Activated CD4-positive, CD25-positive, alpha-beta regulatory T cell treated with anti-CD3 and anti-CD28 coated beads, Interleukin-2, amount 50 U/mL, for 72 hours (primary cell): ENCODE data around the gene ISYNA1.
A peak's percentile ranks its signal among the peaks of the same experiment; 100 is the strongest.

Experiments used
- DNase-seq: peaks from one replicate; pipeline ENCODE4 v3.0.0; 2021

Gene ISYNA1

DNA sequence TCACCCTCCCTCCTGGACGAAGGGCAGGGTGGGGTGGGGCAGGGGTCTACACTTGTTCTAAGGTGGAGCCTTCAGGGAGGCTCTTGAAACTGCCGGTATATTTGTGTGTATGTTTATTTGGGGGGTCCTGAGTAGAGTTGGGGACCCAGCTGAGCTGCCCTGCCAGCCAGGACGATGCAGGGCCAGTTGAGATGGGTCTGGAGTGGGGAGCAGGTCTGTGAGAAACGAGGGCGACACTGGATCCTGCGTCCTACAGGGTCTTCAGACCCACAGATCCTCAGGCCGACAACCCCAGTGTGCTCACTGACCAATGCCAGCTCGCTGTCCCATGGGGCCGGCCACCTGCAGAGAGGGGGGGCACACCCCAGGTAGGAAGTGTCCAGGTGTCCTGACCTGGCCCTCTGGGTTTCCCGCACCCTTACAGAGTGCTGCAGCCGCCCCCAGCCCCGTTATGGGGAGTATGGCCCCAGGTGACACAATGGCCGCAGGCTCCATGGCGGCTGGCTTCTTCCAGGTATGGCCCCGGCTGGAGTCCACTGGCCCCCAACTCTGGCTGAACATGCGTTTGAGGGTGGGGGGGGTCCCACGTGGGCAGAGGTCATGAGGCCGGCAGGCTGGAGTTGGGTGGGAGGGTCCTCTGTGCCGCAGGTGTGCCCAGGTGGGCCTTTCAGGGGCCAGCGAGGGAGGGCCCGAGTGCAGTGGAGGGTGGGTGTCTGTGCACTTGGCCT is 7.4 kb downstream of the ISYNA1 start:
- DNase-seq = no peak

DNA sequence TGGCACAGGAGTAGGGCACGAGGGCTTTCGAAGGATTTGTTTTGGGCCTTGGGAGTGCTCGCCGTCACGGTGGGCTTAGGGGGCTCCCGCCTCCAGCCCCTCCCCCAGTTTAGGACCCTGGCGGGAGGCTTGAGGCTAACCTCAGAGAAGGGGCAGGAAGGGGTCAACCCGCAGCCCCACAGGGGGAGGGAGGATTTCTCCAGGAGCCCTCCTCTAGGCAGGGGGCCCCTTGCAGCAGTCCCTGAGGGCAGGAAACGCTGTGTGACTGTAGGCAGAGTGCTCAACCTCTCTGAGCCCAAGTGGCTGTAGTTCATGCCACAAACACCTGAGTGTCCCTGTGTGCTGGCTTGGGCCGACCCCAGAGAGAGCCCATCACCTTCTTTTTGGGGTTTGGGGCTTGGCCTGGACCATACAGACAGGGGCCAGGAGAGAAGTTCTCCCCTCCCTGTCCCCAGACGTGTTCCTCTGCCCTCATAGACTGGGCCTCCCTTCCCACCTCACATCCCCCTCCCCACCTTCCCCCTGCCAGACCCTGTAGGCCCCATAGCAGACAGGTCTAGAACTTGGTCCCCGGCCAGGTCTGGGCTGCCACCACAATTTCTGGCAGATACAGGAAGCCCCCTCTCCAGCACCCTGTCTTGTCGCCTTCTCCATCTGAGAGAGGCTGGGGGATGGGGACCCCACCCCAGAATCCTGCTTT is 8.1 kb downstream of the ISYNA1 start:
- no peak for DNase-seq

- DNase-seq = peak; percentile 74
Measured at GRCh38 chr19:18428787-18429674, 8.9 kb downstream of the ISYNA1 start.

- no peak for DNase-seq
Measured at GRCh38 chr19:18428173-18428786, 9.7 kb downstream of the ISYNA1 start.

- no peak for DNase-seq
Measured at GRCh38 chr19:18427743-18428113, 10.2 kb downstream of the ISYNA1 start.

- DNase-seq = no peak
Measured at GRCh38 chr19:18427080-18427742, 10.7 kb downstream of the ISYNA1 start.

GRCh38 chr19:18426416-18426767 is 11.5 kb downstream of the ISYNA1 start:
- DNase-seq = no peak

DNA sequence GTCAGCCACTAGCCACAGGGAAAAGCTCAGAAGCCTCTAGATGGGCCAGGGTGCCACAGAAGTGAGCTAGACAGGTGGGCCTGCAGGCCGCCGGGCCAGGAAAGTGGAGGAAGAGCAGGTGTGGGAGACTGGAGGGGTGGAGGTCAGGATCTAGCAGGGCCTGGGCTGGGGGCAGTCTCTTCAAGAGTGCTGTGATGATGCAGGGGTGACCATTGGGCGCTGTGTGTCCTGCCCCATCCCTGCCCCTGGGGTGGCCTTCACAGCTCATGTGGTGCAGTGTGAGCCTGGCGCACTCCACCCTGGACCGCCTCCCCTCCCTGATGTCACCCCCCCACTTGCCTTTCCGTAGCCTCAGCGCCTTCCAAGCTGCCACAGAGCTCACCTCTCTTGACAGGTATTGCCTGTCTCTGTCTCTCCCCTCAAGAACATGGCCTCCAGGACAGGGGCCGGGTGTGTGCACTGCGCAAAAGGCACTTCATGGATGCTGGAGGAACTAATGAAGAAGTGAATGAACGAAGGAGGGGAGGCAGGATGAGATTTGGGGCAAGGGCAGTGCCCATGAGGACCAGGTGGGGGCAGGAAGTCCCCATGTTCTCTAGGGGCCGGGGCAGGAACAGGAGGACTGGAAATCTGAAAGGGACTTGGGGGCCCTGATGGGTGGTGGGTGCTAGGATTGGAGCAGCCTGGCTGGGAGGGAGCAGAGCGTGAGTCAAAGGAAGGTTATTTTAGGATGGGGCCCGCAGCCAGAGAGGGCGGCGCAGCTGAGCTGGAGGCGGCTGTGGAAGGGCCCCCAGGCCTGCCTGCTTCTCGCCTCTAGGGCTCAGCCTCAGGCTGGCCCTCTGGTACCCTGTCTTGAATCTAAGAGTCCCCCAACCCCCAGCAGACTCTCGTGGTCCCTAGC is 12.2 kb downstream of the ISYNA1 start:
- DNase-seq = no peak

GRCh38 chr19:18424890-18425514 is 12.9 kb downstream of the ISYNA1 start:
- DNase-seq = no peak

GRCh38 chr19:18424122-18424889 is 13.6 kb downstream of the ISYNA1 start:
- DNase-seq = no peak

DNA sequence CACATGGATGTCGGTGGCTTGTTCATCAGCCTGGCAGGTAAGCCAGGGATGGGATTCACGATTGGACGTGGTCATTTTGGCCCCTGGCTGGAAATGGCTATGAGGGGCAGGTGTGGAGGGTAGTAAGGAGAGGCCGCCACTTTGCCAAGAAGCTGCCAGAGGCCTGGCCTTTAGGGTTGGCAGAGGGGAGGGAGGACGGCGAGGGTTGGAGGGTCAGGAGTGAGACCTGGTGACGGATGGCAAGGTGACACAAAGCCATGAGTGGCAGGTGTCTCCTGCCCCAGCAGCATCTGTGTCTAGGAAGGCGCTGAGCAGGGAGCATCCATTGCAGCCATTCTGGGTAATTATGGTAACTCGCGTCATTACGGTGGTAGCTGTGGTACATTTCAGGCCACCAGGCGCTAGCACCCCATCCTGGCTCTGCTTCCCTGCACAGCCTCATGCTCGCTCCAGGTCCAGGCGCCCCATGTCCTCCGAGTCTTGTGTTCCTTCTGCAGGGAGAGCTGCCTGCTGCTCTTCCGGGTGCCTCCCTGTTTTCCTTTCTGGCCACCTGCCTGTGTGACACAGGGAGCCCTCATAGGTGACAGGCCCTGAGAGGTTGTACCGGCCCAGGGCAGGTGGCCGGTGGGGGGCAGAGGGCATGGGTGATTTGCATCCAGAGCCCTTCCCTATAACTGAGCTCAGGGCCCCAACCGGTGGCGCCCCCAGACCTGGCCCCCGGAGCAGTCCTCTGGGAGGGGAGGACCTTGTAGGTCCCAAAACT is 14.5 kb downstream of the ISYNA1 start:
- DNase-seq = no peak

- DNase-seq = no peak
Measured at GRCh38 chr19:18422530-18423191, 15.3 kb downstream of the ISYNA1 start.

DNA sequence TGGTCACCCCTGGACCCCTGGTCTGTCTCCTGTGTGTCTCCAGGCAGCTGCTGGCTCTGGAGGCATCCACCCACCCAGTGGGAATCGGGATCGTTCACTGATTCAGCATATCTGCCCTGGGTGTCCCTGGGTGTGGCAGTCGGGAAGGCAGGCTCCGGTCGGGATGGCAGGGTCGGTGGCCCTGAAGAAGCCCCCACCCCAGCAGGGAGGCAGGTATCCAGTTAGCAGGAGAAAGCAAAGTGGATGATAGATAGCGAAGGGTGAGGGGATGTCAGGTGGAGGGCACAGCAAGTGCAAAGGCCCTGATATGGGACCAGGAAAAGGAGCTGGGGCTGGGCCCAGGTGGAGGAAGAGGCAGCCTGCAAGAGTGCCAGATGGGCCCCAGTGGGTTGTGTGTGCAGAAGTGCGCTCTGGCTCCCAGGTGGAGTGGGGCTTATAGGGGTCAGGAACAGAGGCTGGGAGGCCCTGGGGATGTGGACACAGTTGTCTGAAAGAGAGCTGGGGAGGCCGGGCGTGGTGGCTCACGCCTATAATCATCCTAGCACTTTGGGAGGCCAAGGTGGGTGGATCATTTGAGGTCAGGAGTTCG is 16.5 kb downstream of the ISYNA1 start:
- DNase-seq = no peak

GRCh38 chr19:18420930-18421329 is 17.0 kb downstream of the ISYNA1 start:
- DNase-seq = no peak

DNA sequence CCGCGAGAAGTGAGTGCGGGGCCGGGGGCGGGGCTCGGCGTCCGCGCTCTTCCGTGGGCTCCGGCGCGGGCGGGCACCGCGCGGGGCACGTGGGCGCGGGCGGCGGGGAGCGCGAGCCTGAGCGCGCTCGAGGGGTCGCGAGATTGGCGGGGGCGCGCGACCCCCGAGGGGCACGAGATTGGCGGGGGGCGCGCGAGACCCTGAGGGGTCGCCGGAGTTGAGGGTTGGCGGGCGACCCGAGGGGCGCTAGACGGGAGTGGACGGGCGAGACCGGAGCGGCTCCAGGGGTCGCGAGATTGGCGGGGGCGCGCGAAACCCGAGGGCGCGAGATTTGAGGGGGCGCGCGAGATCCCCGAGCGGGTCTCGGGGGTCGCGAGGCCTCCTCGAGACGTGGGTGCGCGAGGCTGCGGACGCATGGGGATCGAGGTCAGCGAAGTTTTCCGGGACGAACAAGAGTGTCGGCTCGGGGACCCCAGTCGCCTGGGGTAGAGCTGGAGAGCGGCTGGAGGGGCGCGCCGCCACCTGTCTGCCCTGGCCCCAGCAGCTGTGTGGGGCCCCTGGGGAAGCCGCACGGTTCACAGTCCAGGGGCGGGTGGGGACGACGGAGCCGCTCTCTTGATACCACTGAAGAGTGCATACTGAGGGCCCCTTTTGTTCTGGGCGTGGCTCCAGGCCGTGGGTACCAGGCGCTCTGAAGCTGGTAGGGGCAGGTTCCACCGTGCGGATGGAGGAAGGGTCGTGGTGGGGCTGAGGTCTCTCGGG is 18.1 kb downstream of the ISYNA1 start:
- no peak for DNase-seq

GRCh38 chr19:18419195-18419698 is 18.7 kb downstream of the ISYNA1 start, which contains the start of gene SSBP4:
Gene SSBP4 (plus strand): TSS chr19:18419398. CDS start chr19:18419649, 251 bp downstream.
- DNase-seq = peak; percentile 68

DNA sequence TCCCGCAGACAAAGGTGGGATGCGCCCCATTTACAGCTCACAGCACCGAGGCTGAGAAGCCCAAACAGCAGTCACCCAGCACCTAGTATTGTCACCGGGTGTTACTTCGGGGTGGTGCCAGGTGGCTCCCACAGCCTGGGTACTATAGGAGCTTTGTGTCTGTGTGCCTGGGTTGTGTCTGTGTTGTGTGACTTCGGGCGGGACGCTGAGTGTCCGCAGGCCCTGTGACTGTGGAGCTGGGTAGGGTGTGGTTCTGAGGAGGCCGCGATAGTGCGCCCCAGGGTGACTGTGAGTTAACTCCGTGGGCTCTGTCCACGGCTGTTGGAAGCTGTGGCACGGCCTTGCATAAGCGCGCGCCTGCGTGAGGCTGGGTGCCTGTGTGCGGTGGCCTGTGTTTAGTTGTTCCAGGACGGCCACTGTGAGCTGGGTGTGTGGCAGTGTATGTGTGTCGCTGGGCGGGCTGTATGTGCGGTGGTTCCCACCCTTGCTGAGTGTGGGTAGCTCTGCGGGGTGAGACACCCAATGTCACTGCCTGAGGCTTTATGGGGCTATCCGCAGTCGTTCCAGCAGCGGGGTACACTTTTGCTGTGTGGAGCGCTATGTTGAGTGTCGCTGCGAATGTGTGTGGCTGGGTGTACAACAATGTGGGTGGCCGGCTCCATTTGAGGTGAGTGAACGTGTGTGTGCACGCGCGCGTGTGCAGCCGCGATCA is 19.3 kb downstream of the ISYNA1 start:
- DNase-seq = no peak
